VCaP (cell line): ENCODE data around the gene DMBX1.

Experiments used
- H3K27ac ChIP-seq: fragments of 450-650 bp; 2 replicates; pipeline ENCODE4 v1.5.1; 2017
- CTCF ChIP-seq: fragments of 450-650 bp; conservative IDR thresholded peaks from 2 replicates; pipeline ENCODE4 v1.5.1; 2017; ENCODE audit warnings: mild to moderate bottlenecking, moderate library complexity

DMBX1 gene

GRCh38 chr1:46496505-46496904 lies 6.9 kb downstream of the DMBX1 start:
- no peak for TF ChIP-seq CTCF
- H3K27ac ChIP-seq: no peak overlapping the region

GRCh38 chr1:46497020-46497419 lies 7.4 kb downstream of the DMBX1 start:
- H3K27ac ChIP-seq: no peak overlapping the region
- TF ChIP-seq CTCF: no peak

DNA sequence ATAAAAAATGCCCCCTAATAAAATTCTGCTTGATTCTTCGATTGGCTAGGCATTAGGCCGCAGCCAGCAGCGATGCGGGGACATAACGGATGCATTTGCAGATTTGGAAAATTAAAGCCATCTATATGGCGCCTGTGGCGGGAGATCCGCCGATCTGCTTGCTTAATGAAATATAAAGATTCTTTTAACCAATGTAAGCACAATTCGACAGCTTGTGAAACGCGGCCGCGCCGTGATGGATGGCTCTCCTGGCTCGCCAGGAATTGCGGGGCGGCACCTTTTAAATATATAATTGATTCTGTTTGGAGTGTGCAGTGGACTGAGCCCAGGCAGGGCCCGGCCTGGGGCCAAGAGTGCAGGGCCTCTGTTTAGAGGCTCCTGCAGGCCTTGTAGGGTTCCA lies 8.0 kb downstream of the DMBX1 start:
- TF ChIP-seq CTCF: no peak
- H3K27ac ChIP-seq: no peak overlapping the region

DNA sequence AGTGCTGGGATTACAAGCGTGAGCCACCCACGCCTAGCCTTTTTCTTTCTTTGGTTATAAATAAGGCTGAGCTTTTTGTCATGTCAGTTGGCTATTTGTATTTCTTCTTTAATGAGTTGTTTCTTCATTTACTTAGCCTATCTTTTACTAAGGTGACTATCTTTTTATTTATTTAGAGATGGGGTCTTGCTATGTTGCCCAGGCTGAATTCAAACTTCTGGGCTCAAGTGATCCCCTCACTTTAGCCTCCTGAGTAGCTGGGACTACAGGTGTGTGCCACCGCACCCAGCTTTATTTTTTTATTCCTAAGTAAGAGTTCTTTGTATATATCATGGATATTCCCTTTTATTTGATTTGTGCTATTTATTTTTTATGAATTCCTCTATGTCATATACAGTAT lies 11.9 kb downstream of the DMBX1 start:
- H3K27ac ChIP-seq: no peak overlapping the region
- no peak for TF ChIP-seq CTCF

- H3K27ac ChIP-seq: no peak overlapping the region
- TF ChIP-seq CTCF: no peak
Observed at GRCh38 chr1:46503421-46503820, 13.8 kb downstream of the DMBX1 start.

- H3K27ac ChIP-seq: no peak overlapping the region
- TF ChIP-seq CTCF: no peak
Observed at GRCh38 chr1:46506470-46507219, 17.0 kb downstream of the DMBX1 start.

- no peak for TF ChIP-seq CTCF
- no peak overlapping the region for H3K27ac ChIP-seq
Observed at GRCh38 chr1:46508757-46509156, 19.1 kb downstream of the DMBX1 start.
